HG03097 (cell line): Measurements from ENCODE around the gene EID2B.

Experiments
- ATAC-seq: cut with Tn5 transposase; IDR thresholded peaks from one replicate; pipeline ENCODE4 v1.9.1; 2021; ENCODE audit not compliant: unreplicated experiment, low FRiP score

EID2B gene

GRCh38 chr19:39532233-39533002, at the start of gene EID2B:
Gene EID2B, minus strand, starts transcription at chr19:39532852. Its CDS starts 50 bp downstream, at chr19:39532802.
- ATAC-seq = peak; percentile 90

- ATAC-seq = no peak
Measured at GRCh38 chr19:39582442-39582841, 49.8 kb upstream of the EID2B start.

- no peak for ATAC-seq
Measured at GRCh38 chr19:39568604-39569003, 36.0 kb upstream of the EID2B start.

- ATAC-seq = no peak
Measured at GRCh38 chr19:39566064-39566463, 33.4 kb upstream of the EID2B start.

GRCh38 chr19:39563408-39563807, 30.8 kb upstream of the EID2B start:
- no peak for ATAC-seq

- no peak for ATAC-seq
Measured at GRCh38 chr19:39558624-39559117, 26.0 kb upstream of the EID2B start.

GRCh38 chr19:39557811-39558623, 25.4 kb upstream of the EID2B start:
- ATAC-seq = no peak

- ATAC-seq = no peak
Measured at GRCh38 chr19:39555883-39556282, 23.2 kb upstream of the EID2B start.

- ATAC-seq = no peak
Measured at GRCh38 chr19:39554701-39555311, 22.2 kb upstream of the EID2B start.

GRCh38 chr19:39553082-39553652, 20.5 kb upstream of the EID2B start:
- ATAC-seq = no peak

GRCh38 chr19:39550197-39550596, 17.5 kb upstream of the EID2B start:
- no peak for ATAC-seq

- no peak for ATAC-seq
Measured at GRCh38 chr19:39546599-39546998, 13.9 kb upstream of the EID2B start.

- ATAC-seq = no peak
Measured at GRCh38 chr19:39544911-39545310, 12.3 kb upstream of the EID2B start.

- ATAC-seq = no peak
Measured at GRCh38 chr19:39544226-39544903, 11.7 kb upstream of the EID2B start.

GRCh38 chr19:39543477-39543857, 10.8 kb upstream of the EID2B start:
- ATAC-seq = no peak

GRCh38 chr19:39542206-39542605, 9.6 kb upstream of the EID2B start:
- no peak for ATAC-seq

GRCh38 chr19:39540333-39540673, 7.7 kb upstream of the EID2B start:
- no peak for ATAC-seq

- peak; percentile 86 for ATAC-seq
Measured at GRCh38 chr19:39539518-39540332, 7.1 kb upstream of the EID2B start, which contains the start of gene EID2. Gene EID2, minus strand, starts transcription at chr19:39540161. Its CDS starts 82 bp downstream, at chr19:39540079.

- no peak for ATAC-seq
Measured at GRCh38 chr19:39539165-39539517, 6.5 kb upstream of the EID2B start.

GRCh38 chr19:39533791-39534190, 1.1 kb upstream of the EID2B start:
- ATAC-seq = no peak
